ENCODE results near the gene P2RX3.

The P2RX3 gene

GRCh38 chr11:57303990-57304579, 34.1 kb upstream of the P2RX3 start:
- H3K36me3 ChIP-seq (ENCODE audit: control insufficient read depth, insufficient read depth, low read length): peaks cover 4% of the 10 kb centered on the region
- no peak for DNase-seq (ENCODE audit: extremely low read depth, insufficient read length)
- H3K27me3 ChIP-seq (replicated peaks; ENCODE audit: control insufficient read depth, insufficient read depth, low read length): no peaks in the 10 kb centered on the region
- TF ChIP-seq CTCF (IDR thresholded peaks at IDR 0.05; ENCODE audit: insufficient read depth, low read length, poor library complexity, severe bottlenecking): no peak
- no peak overlapping the region for H3K4me3 ChIP-seq (replicated peaks; ENCODE audit: low read depth, low read length)

GRCh38 chr11:57305523-57305922, 32.6 kb upstream of the P2RX3 start:
- TF ChIP-seq CTCF (IDR thresholded peaks at IDR 0.05; ENCODE audit: insufficient read depth, low read length, poor library complexity, severe bottlenecking): no peak
- Histone ChIP-seq H3K27me3 (replicated peaks; ENCODE audit: control insufficient read depth, insufficient read depth, low read length) (no peaks in the 10 kb centered on the region), H3K4me3 (replicated peaks; ENCODE audit: low read depth, low read length) (no peak overlapping the region), H3K36me3 (ENCODE audit: control insufficient read depth, insufficient read depth, low read length) (peaks cover under 1% of the 10 kb centered on the region)
- no peak for DNase-seq (ENCODE audit: extremely low read depth, insufficient read length)

- no peak for TF ChIP-seq CTCF (IDR thresholded peaks at IDR 0.05; ENCODE audit: insufficient read depth, low read length, poor library complexity, severe bottlenecking)
- Histone ChIP-seq H3K4me3 (replicated peaks; ENCODE audit: low read depth, low read length) (no peak overlapping the region), H3K27me3 (replicated peaks; ENCODE audit: control insufficient read depth, insufficient read depth, low read length) (no peaks in the 10 kb centered on the region), H3K36me3 (ENCODE audit: control insufficient read depth, insufficient read depth, low read length) (no peaks in the 10 kb centered on the region; the same call in 1 of the 2 replicates)
- no peak for DNase-seq (ENCODE audit: extremely low read depth, insufficient read length)
These were observed 31.8 kb upstream of the P2RX3 start for GRCh38 chr11:57306161-57306876.

GRCh38 chr11:57306940-57307565, 31.1 kb upstream of the P2RX3 start:
- no peaks in the 10 kb centered on the region; the same call in 1 of the 2 replicates for H3K36me3 ChIP-seq (ENCODE audit: control insufficient read depth, insufficient read depth, low read length)
- no peak overlapping the region for H3K4me3 ChIP-seq (replicated peaks; ENCODE audit: low read depth, low read length)
- DNase-seq (ENCODE audit: extremely low read depth, insufficient read length): no peak
- TF ChIP-seq CTCF (IDR thresholded peaks at IDR 0.05; ENCODE audit: insufficient read depth, low read length, poor library complexity, severe bottlenecking): no peak
- H3K27me3 ChIP-seq (replicated peaks; ENCODE audit: control insufficient read depth, insufficient read depth, low read length): no peaks in the 10 kb centered on the region

GRCh38 chr11:57307666-57308270, 30.4 kb upstream of the P2RX3 start:
- Histone ChIP-seq H3K27me3 (replicated peaks; ENCODE audit: control insufficient read depth, insufficient read depth, low read length) (no peaks in the 10 kb centered on the region), H3K4me3 (replicated peaks; ENCODE audit: low read depth, low read length) (no peak overlapping the region), H3K36me3 (ENCODE audit: control insufficient read depth, insufficient read depth, low read length) (no peaks in the 10 kb centered on the region; the same call in 1 of the 2 replicates)
- no peak for TF ChIP-seq CTCF (IDR thresholded peaks at IDR 0.05; ENCODE audit: insufficient read depth, low read length, poor library complexity, severe bottlenecking)
- no peak for DNase-seq (ENCODE audit: extremely low read depth, insufficient read length)

Measured in GM06990 (cell line).